HL-60 (cell line): ENCODE results near the gene ARID5B.

Experiments
- DNase-seq, 2 experiments: peaks; one replicate each; pipeline ENCODE4 v3.0.0-alpha.2; 2010 to 2020; ENCODE audit warnings: low read depth in 1 of 2, low spot score in 1 of 2
- H3K27ac ChIP-seq: fragments of 250-450 bp; sonication (Bioruptor Pico); replicated peaks from 2 replicates; pipeline ENCODE4 v1.5.1; 2020; ENCODE audit warnings: mild to moderate bottlenecking, moderate library complexity
- H3K27me3 ChIP-seq: fragments of 250-450 bp; sonication (Bioruptor Pico); 2 replicates; pipeline ENCODE4 v1.5.1; 2021; ENCODE audit warnings: mild to moderate bottlenecking, moderate library complexity; ENCODE audit not compliant: insufficient read depth, poor library complexity, severe bottlenecking
- H3K4me3 ChIP-seq: replicated peaks from 2 replicates; pipeline ENCODE4 v1.5.1; 2011; ENCODE audit warnings: mild to moderate bottlenecking, control low read depth, low read length; ENCODE audit not compliant: insufficient read depth
- GABPA ChIP-seq: IDR thresholded peaks from 2 replicates; pipeline ENCODE4 v1.6.1; 2012; ENCODE audit warnings: low read depth
- POLR2AphosphoS5 ChIP-seq: IDR thresholded peaks from 2 replicates; pipeline ENCODE4 v1.6.1; 2012; ENCODE audit warnings: low read depth
- SPI1 ChIP-seq: IDR thresholded peaks from 2 replicates; pipeline ENCODE4 v1.6.1; 2012; ENCODE audit warnings: low read depth, mild to moderate bottlenecking, borderline replicate concordance
- TF ChIP-seq, protein P1 (sequence below): IDR thresholded peaks from 2 replicates; pipeline ENCODE4 v1.6.1; 2012; ENCODE audit warnings: low read depth; ENCODE audit not compliant: insufficient replicate concordance
- TF ChIP-seq, protein P2 (sequence below): IDR thresholded peaks from one replicate; pipeline ENCODE4 v1.5.1; 2011; ENCODE audit warnings: low read length, control low read depth, inconsistent platforms; ENCODE audit not compliant: insufficient read depth

ARID5B gene

DNA sequence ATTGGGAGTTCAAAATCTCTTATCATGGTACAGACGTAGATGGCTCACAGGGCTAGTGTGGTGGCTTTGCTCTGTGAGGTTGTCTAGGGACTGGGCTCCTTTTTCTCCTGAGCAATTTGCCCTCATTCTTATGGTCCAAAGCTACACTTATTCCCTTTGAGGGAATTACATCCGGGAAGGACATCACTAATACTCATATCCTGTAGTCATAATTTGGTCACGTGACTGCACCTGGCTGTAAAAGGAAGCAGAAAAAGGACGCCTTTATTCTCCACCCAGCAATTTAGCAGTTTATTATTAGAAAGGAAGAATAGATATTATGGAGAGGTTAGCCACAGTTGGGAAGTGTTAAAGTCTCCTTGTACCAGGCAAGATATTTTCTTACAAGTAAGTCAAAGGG is 28.1 kb downstream of the ARID5B start:
- DNase-seq = no peak
- no peak overlapping the region for H3K27ac ChIP-seq
- no peaks in the 10 kb centered on the region for H3K27me3 ChIP-seq
- no peak overlapping the region for H3K4me3 ChIP-seq
- no peak for TF ChIP-seq SPI1
- TF ChIP-seq GABPA = no peak
- TF ChIP-seq POLR2AphosphoS5 = no peak
- TF ChIP-seq, protein P1, sequence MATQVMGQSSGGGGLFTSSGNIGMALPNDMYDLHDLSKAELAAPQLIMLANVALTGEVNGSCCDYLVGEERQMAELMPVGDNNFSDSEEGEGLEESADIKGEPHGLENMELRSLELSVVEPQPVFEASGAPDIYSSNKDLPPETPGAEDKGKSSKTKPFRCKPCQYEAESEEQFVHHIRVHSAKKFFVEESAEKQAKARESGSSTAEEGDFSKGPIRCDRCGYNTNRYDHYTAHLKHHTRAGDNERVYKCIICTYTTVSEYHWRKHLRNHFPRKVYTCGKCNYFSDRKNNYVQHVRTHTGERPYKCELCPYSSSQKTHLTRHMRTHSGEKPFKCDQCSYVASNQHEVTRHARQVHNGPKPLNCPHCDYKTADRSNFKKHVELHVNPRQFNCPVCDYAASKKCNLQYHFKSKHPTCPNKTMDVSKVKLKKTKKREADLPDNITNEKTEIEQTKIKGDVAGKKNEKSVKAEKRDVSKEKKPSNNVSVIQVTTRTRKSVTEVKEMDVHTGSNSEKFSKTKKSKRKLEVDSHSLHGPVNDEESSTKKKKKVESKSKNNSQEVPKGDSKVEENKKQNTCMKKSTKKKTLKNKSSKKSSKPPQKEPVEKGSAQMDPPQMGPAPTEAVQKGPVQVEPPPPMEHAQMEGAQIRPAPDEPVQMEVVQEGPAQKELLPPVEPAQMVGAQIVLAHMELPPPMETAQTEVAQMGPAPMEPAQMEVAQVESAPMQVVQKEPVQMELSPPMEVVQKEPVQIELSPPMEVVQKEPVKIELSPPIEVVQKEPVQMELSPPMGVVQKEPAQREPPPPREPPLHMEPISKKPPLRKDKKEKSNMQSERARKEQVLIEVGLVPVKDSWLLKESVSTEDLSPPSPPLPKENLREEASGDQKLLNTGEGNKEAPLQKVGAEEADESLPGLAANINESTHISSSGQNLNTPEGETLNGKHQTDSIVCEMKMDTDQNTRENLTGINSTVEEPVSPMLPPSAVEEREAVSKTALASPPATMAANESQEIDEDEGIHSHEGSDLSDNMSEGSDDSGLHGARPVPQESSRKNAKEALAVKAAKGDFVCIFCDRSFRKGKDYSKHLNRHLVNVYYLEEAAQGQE = no peak
- TF ChIP-seq, protein P2, sequence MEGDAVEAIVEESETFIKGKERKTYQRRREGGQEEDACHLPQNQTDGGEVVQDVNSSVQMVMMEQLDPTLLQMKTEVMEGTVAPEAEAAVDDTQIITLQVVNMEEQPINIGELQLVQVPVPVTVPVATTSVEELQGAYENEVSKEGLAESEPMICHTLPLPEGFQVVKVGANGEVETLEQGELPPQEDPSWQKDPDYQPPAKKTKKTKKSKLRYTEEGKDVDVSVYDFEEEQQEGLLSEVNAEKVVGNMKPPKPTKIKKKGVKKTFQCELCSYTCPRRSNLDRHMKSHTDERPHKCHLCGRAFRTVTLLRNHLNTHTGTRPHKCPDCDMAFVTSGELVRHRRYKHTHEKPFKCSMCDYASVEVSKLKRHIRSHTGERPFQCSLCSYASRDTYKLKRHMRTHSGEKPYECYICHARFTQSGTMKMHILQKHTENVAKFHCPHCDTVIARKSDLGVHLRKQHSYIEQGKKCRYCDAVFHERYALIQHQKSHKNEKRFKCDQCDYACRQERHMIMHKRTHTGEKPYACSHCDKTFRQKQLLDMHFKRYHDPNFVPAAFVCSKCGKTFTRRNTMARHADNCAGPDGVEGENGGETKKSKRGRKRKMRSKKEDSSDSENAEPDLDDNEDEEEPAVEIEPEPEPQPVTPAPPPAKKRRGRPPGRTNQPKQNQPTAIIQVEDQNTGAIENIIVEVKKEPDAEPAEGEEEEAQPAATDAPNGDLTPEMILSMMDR = no peak

DNA sequence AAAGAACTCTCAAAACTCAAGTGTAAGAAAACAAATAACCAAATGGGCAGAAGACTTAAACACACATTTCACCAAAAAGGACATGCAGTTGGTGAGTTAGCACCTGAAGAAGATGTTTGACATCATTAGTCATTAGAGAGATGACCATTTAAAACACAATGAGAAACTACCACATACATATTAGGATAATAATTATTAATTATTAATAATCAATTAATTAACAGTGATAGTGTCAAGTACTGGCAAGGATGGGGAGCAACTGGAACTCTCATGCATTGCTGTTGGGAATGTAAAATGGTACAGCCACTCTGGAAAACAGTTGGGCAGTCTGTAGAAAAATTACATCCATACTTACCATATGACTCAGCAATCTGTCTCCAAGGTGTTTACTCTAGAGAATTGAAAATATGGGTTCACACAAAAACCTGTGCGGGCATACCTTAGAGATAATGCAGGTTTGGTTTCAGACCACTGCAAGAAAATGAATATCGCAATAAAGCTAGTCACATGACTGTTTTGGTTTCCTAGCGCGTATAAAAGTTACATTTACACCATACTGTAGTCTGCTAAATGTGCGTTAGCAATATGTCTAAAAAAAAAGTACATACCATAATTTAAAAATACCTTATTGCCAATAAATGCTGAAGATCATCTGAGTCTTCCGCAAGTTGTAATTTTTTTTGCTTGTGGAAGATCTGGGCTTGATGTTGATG is 30.3 kb downstream of the ARID5B start:
- Histone ChIP-seq H3K27me3 (no peaks in the 10 kb centered on the region), H3K4me3 (no peak overlapping the region), H3K27ac (no peak overlapping the region)
- TF ChIP-seq, protein P1 = no peak
- TF ChIP-seq, protein P2 = no peak
- no peak for DNase-seq

DNA sequence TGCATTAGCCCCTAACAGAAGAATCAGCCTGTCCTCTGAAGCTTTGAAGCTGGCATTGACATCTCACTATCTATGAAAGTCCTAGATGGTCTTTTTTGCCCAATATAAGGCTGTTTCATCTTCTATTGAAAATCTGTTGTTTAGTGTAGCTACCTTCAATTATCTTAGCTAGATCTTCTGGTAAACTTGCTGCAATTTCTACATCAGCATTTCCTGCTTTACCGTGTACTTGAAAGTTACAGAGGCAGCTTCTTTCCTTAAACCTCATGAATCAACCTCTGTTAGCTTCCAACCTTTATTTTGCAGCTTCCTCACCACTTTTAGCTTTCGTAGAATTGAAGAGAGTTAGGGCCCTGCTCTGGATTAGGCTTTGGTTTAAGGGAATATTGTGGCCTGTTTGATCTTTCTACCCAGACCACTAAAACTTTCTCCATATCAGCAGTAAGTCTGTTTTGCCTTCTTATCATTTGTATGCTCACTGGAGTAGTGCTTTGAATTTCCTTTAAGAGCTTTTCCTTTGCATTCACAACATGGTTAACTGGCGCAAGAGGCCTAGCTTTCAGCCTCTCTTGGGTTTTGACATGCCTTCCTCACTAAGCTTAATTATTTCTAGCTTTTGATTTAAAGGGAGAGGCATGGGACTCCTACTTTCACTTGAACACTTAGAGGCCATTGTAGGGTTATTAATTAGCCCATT is 32.5 kb downstream of the ARID5B start:
- DNase-seq = no peak
- H3K4me3 ChIP-seq = no peak overlapping the region
- no peaks in the 10 kb centered on the region for H3K27me3 ChIP-seq
- TF ChIP-seq SPI1 (no peak), POLR2AphosphoS5 (no peak), GABPA (no peak)
- TF ChIP-seq, protein P2 = no peak
- TF ChIP-seq, protein P1 = no peak
- no peak overlapping the region for H3K27ac ChIP-seq
